Sigmoid colon (tissue), 4 donors: ENCODE measurements around the gene PLCL1.

Experiments
- EP300 ChIP-seq, 4 donors: sonication (generic); formaldehyde crosslinking; IDR thresholded peaks; one replicate each; pipeline ENCODE4 v1.6.1; 2017; ENCODE audit warnings: antibody characterized with exemption in 4 of 4
- POLR2A ChIP-seq, 2 donors: fragments of 450-650 bp; IDR thresholded peaks; one replicate each; pipeline ENCODE4 v1.6.1; 2016; ENCODE audit warnings: antibody characterized with exemption in 2 of 2, mild to moderate bottlenecking in 2 of 2, moderate library complexity in 2 of 2
- TF ChIP-seq, protein P1 (sequence below), 4 experiments: fragments of 450-650 bp in 3 of 4; fragments of 200-600 bp in 1 of 4; IDR thresholded peaks; one replicate each; pipeline ENCODE4 v1.5.1; 2016 to 2019; ENCODE audit warnings: antibody characterized with exemption in 4 of 4, mild to moderate bottlenecking in 3 of 4, moderate library complexity in 2 of 4

DNA sequence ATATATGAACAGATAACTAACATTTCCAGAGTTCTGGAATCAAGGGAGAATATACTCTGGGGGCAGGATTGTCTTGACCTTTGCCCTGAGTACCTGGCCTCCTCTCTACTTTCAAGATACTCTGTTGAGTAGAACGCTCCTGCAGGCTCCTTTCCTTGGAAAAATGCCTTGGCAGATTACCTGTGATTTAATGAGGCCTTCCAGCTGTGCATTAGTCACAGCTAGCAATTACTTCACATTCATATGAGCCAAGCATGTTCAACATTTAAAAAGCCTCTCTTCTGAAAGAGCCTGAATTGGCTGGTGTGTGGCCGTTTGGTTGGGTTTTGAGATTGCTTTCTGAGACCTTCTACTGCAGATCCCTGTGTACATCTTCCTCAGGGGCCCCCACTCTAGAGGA, 142.2 kb downstream of the PLCL1 start:
- no peak for TF ChIP-seq POLR2A (IDR thresholded peaks at IDR 0.05)
- TF ChIP-seq, protein P1, sequence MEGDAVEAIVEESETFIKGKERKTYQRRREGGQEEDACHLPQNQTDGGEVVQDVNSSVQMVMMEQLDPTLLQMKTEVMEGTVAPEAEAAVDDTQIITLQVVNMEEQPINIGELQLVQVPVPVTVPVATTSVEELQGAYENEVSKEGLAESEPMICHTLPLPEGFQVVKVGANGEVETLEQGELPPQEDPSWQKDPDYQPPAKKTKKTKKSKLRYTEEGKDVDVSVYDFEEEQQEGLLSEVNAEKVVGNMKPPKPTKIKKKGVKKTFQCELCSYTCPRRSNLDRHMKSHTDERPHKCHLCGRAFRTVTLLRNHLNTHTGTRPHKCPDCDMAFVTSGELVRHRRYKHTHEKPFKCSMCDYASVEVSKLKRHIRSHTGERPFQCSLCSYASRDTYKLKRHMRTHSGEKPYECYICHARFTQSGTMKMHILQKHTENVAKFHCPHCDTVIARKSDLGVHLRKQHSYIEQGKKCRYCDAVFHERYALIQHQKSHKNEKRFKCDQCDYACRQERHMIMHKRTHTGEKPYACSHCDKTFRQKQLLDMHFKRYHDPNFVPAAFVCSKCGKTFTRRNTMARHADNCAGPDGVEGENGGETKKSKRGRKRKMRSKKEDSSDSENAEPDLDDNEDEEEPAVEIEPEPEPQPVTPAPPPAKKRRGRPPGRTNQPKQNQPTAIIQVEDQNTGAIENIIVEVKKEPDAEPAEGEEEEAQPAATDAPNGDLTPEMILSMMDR (IDR thresholded peaks at IDR 0.05) = no peak
- no peak for TF ChIP-seq EP300 (IDR thresholded peaks at IDR 0.05)
